Measurements from ENCODE around the gene CA12.

- TF ChIP-seq POLR2A (IDR thresholded peaks at IDR 0.05) (no peak), CTCF (IDR thresholded peaks at IDR 0.05) (no peak)
Observed at GRCh38 chr15:63366451-63366850, 15.2 kb downstream of the CA12 start.
